Hematopoietic multipotent progenitor cell treated with erythropoietin and hydrocortisone succinate and interleukin-3 and kit ligand, for 8 days (in vitro differentiated cells): ENCODE measurements around the gene NAA16.
A peak's percentile ranks its signal among the peaks of the same experiment; 100 is the strongest.
"Not testable (repeated sequence)": the region's sequence is repeated elsewhere in the genome, so short reads cannot be mapped to it uniquely, and the experiment has no call there.

ENCODE experiments used
- DNase-seq: peaks from one replicate; pipeline ENCODE4 v3.0.0-alpha.2; 2015

The NAA16 gene

GRCh38 chr13:41306271-41307145 lies 4.6 kb upstream of the NAA16 start:
- no peak for DNase-seq

GRCh38 chr13:41307884-41308640 lies 3.0 kb upstream of the NAA16 start:
- no peak for DNase-seq

- peak; percentile 41 for DNase-seq
Measured at GRCh38 chr13:41311406-41312175, 524 bp downstream of the NAA16 start.

- peak; percentile 55 for DNase-seq
Measured at GRCh38 chr13:41312176-41312500, 1.1 kb downstream of the NAA16 start.

GRCh38 chr13:41313117-41313516 lies 2.0 kb downstream of the NAA16 start:
- DNase-seq = no peak

GRCh38 chr13:41313659-41314197 lies 2.7 kb downstream of the NAA16 start:
- no peak for DNase-seq

GRCh38 chr13:41315443-41316047 lies 4.5 kb downstream of the NAA16 start:
- DNase-seq = no peak

- DNase-seq = no peak
Measured at GRCh38 chr13:41317243-41317642, 6.2 kb downstream of the NAA16 start.

- DNase-seq = no peak
Measured at GRCh38 chr13:41325752-41326151, 14.7 kb downstream of the NAA16 start.

- no peak for DNase-seq
Measured at GRCh38 chr13:41326661-41327060, 15.6 kb downstream of the NAA16 start.

GRCh38 chr13:41327994-41328790 lies 17.1 kb downstream of the NAA16 start:
- DNase-seq = peak; percentile 16

- no peak for DNase-seq
Measured at GRCh38 chr13:41332829-41333228, 21.8 kb downstream of the NAA16 start.

GRCh38 chr13:41334810-41335209 lies 23.7 kb downstream of the NAA16 start:
- no peak for DNase-seq

GRCh38 chr13:41344358-41344757 lies 33.3 kb downstream of the NAA16 start:
- no peak for DNase-seq

GRCh38 chr13:41345165-41345913 lies 34.3 kb downstream of the NAA16 start:
- no peak for DNase-seq

- DNase-seq = peak; percentile 70
Measured at GRCh38 chr13:41345914-41346589, 35.0 kb downstream of the NAA16 start.

GRCh38 chr13:41352935-41353840 lies 42.1 kb downstream of the NAA16 start:
- DNase-seq = peak; percentile 76

GRCh38 chr13:41354416-41354815 lies 43.3 kb downstream of the NAA16 start:
- no peak for DNase-seq

- DNase-seq = not testable (repeated sequence)
Measured at GRCh38 chr13:41356385-41356648, 45.2 kb downstream of the NAA16 start.

GRCh38 chr13:41356786-41357185 lies 45.7 kb downstream of the NAA16 start:
- DNase-seq = no peak
